Keratinocyte (primary cell): Measurements from ENCODE around the gene ETV1. TPM values are rescaled to one million over a fixed set of nuclear protein-coding genes. Genes with fewer than 3 reads are reported as not detected.

Experiments
- DNase-seq: peaks from one replicate; pipeline ENCODE4 v3.0.0-alpha.2; 2011; ENCODE audit warnings: low read depth, missing footprints, low spot score
- FAIRE-seq: peaks from 2 replicates; lab custom pipeline; 2011; peaks lifted over from hg19 to GRCh38; lab: Jason Lieb, UNC
- H2AFZ ChIP-seq: 2 replicates; pipeline ENCODE4 v1.6.0; 2012; ENCODE audit warnings: low read length, control low read depth, inconsistent platforms; ENCODE audit not compliant: control insufficient read depth
- H3K27ac ChIP-seq: 2 replicates; pipeline ENCODE4 v1.5.1; 2011; ENCODE audit warnings: low read length; ENCODE audit not compliant: control insufficient read depth, insufficient read depth
- H3K27me3 ChIP-seq: 3 replicates; pipeline ENCODE4 v1.6.0; 2011; ENCODE audit warnings: low read length; ENCODE audit not compliant: control insufficient read depth, insufficient read depth; ENCODE audit errors: extremely low read depth
- H3K36me3 ChIP-seq, 2 experiments: 2 replicates in 1 of 2; 3 replicates in 1 of 2; pipeline ENCODE4 v1.5.1; 2011; ENCODE audit warnings: low read length in 2 of 2, mild to moderate bottlenecking in 1 of 2; ENCODE audit not compliant: control insufficient read depth in 2 of 2, insufficient read depth in 2 of 2; ENCODE audit errors: extremely low read depth in 1 of 2
- H3K4me1 ChIP-seq: 3 replicates; pipeline ENCODE4 v1.5.1; 2011; ENCODE audit warnings: low read length; ENCODE audit not compliant: control insufficient read depth, insufficient read depth; ENCODE audit errors: extremely low read depth
- H3K4me2 ChIP-seq: 3 replicates; pipeline ENCODE4 v1.6.0; 2011; ENCODE audit warnings: low read depth, low read length; ENCODE audit not compliant: control insufficient read depth, insufficient read depth; ENCODE audit errors: extremely low read depth
- H3K4me3 ChIP-seq, 3 experiments: fragments of 200-600 bp in 1 of 3; sonication (generic) in 1 of 3; 2 replicates in 2 of 3; 3 replicates in 1 of 3; pipeline ENCODE4 v1.5.1; 2011 to 2016; ENCODE audit warnings: low read length in 3 of 3, mild to moderate bottlenecking in 3 of 3, control low read depth in 2 of 3, inconsistent platforms in 1 of 3, low read depth in 1 of 3, mixed read lengths in 1 of 3, mixed run types in 1 of 3, moderate library complexity in 1 of 3; ENCODE audit not compliant: control insufficient read depth in 2 of 3, insufficient read depth in 2 of 3; ENCODE audit errors: extremely low read depth in 1 of 3
- H3K79me2 ChIP-seq: 2 replicates; pipeline ENCODE4 v1.6.0; 2012; ENCODE audit warnings: low read length; ENCODE audit not compliant: control insufficient read depth, insufficient read depth
- H3K9ac ChIP-seq: 3 replicates; pipeline ENCODE4 v1.6.0; 2011; ENCODE audit warnings: low read length; ENCODE audit not compliant: control insufficient read depth, insufficient read depth; ENCODE audit errors: extremely low read depth
- H3K9me1 ChIP-seq: 3 replicates; pipeline ENCODE4 v1.6.0; 2011; ENCODE audit warnings: low read length; ENCODE audit not compliant: control insufficient read depth, insufficient read depth; ENCODE audit errors: extremely low read depth
- H3K9me3 ChIP-seq: 2 replicates; pipeline ENCODE4 v1.5.1; 2012; ENCODE audit warnings: low read depth, low read length; ENCODE audit not compliant: control insufficient read depth
- H4K20me1 ChIP-seq: 3 replicates; pipeline ENCODE4 v1.6.0; 2011; ENCODE audit warnings: low read length; ENCODE audit not compliant: control insufficient read depth, insufficient read depth; ENCODE audit errors: extremely low read depth
- EZH2 ChIP-seq: IDR thresholded peaks from one replicate; pipeline ENCODE4 v1.6.1; 2012; ENCODE audit warnings: inconsistent platforms, mild to moderate bottlenecking, low read length, moderate library complexity
- dilution Hi-C: fragments of 300-500 bp; cut with MboI; formaldehyde crosslinking; loops from one replicate; pipeline ENCODE4 v1.7.0; 2020; ENCODE audit warnings: low sequenced_read_pairs; ENCODE audit not compliant: extremely low pct_ligation_motif_present
- polyA plus RNA-seq, 5 experiments: library from polyadenylated mRNA; depleted of rRNA in 3 of 5; stranded (reverse) in 3 of 5; stranded (forward) in 1 of 5; unstranded in 1 of 5; fragments of >200 nt; gene quantifications; 1 replicate in 1 of 5; 2 replicates in 3 of 5; 3 replicates in 1 of 5; pipeline versions ENCODE4 v1.2.1 to v1.2.3, GENCODE V29; 2011 to 2012; ENCODE audit warnings: missing spikeins in 2 of 5, low read depth in 1 of 5, low replicate concordance in 1 of 5
- TF ChIP-seq, protein P1 (sequence below), 3 experiments: IDR thresholded peaks in 1 of 3; conservative IDR thresholded peaks in 1 of 3; optimal IDR thresholded peaks in 1 of 3; 2 replicates in 2 of 3; 3 replicates in 1 of 3; pipeline versions ENCODE3 to v1.5.1; 2011; ENCODE audit warnings: low read length in 3 of 3, mild to moderate bottlenecking in 3 of 3, moderate library complexity in 2 of 3, control low read depth in 1 of 3, inconsistent platforms in 1 of 3; ENCODE audit not compliant: insufficient read depth in 2 of 3; ENCODE audit errors: extremely low read depth in 1 of 3

Gene ETV1
- polyA plus RNA-seq, 1 donor (not counting 4 experiments of a cell fraction or from before 2014, with no cell fraction given), result 5.0 TPM

DNA sequence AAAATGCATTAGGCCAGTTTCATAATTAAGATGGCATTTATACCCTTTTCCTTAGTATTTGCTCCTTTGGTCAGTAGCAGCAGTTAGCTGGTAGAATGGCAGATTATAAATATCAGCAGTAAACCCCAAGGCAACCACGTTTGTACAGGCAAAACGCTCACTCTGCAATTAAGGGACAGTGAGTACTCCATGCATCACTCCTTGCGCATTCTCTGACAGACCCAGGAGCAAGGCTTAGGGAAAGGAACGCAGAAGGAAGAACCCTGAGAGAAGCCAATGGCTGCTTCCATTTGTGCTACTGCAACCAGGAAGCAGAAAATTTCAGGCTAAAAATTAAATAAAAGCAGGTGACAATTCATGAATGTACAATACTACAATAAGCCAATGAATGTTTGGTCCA, 12.9 kb downstream of the ETV1 start:
- Histone ChIP-seq H3K27me3 (no peaks in the 10 kb centered on the region), H2AFZ (no peak overlapping the region), H3K9me1 (no peaks in the 10 kb centered on the region), H3K27ac (no peak overlapping the region), H3K9ac (no peak overlapping the region), H3K4me2 (no peak overlapping the region), H3K9me3 (no peaks in the 10 kb centered on the region), H3K36me3 (no peaks in the 10 kb centered on the region), H4K20me1 (no peaks in the 10 kb centered on the region), H3K4me3 (no peak overlapping the region), H3K4me1 (peaks cover 11% of the 10 kb centered on the region), H3K79me2 (no peaks in the 10 kb centered on the region)
- DNase-seq, result no peak
- FAIRE-seq, result no peak
- dilution Hi-C loops, result no loop called here
- no peak for TF ChIP-seq EZH2
- TF ChIP-seq, protein P1, sequence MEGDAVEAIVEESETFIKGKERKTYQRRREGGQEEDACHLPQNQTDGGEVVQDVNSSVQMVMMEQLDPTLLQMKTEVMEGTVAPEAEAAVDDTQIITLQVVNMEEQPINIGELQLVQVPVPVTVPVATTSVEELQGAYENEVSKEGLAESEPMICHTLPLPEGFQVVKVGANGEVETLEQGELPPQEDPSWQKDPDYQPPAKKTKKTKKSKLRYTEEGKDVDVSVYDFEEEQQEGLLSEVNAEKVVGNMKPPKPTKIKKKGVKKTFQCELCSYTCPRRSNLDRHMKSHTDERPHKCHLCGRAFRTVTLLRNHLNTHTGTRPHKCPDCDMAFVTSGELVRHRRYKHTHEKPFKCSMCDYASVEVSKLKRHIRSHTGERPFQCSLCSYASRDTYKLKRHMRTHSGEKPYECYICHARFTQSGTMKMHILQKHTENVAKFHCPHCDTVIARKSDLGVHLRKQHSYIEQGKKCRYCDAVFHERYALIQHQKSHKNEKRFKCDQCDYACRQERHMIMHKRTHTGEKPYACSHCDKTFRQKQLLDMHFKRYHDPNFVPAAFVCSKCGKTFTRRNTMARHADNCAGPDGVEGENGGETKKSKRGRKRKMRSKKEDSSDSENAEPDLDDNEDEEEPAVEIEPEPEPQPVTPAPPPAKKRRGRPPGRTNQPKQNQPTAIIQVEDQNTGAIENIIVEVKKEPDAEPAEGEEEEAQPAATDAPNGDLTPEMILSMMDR (optimal IDR thresholded peaks at IDR 0.05 in 1 of 3, IDR thresholded peaks at IDR 0.05 in 1 of 3, conservative IDR thresholded peaks at IDR 0.05 in 1 of 3; ENCODE audit: extremely low read depth in 1 of 3, insufficient read depth in 2 of 3, low read length in 3 of 3), result no peak

DNA sequence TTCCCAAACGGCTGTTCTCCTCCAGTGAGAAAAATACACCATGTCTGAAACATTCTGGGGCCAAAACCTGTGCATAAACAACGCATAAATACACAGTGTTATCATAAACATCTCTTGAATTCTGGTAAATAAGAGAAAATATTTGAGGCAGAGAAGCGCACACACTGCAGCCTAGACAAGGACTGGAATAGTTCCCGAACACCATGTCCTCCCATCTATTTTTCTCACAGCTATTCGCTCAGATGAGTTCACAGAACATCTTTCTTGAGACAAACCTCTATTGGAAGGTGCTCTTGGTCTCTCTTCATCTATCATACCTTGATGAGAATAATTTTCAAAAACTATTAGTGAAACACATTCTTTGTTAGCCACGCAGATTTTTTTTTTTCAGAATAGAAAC, 24.4 kb downstream of the ETV1 start:
- Histone ChIP-seq H4K20me1 (no peaks in the 10 kb centered on the region), H3K9ac (no peak overlapping the region), H3K79me2 (no peaks in the 10 kb centered on the region), H3K9me3 (no peaks in the 10 kb centered on the region), H2AFZ (no peak overlapping the region), H3K27ac (no peak overlapping the region), H3K27me3 (no peaks in the 10 kb centered on the region), H3K36me3 (no peaks in the 10 kb centered on the region), H3K4me1 (no peaks in the 10 kb centered on the region), H3K9me1 (no peaks in the 10 kb centered on the region), H3K4me2 (no peak overlapping the region), H3K4me3 (no peak overlapping the region)
- FAIRE-seq, result no peak
- dilution Hi-C loops, result no loop called here
- no peak for TF ChIP-seq EZH2
- TF ChIP-seq, protein P1 (optimal IDR thresholded peaks at IDR 0.05 in 1 of 3, IDR thresholded peaks at IDR 0.05 in 1 of 3, conservative IDR thresholded peaks at IDR 0.05 in 1 of 3; ENCODE audit: extremely low read depth in 1 of 3, insufficient read depth in 2 of 3, low read length in 3 of 3), result no peak
- no peak for DNase-seq
